ENCODE results near the gene TFR2. TPM values are rescaled to one million over a fixed set of nuclear protein-coding genes. Genes with fewer than 3 reads are reported as not detected.

Gene TFR2
- total and polyA plus RNA-seq, 9 of the 15 experiments (the other 6 are each of a cell fraction or from before 2014, with no cell fraction given), result 3.8 to 123 (median 51.1) TPM

GRCh38 chr7:100586266-100587025 lies 54.9 kb downstream of the TFR2 start, which contains the start of gene FBXO24 (continued):
- TF ChIP-seq ZNF395 (CRISPR knock-in tag; IDR thresholded peaks at IDR 0.05) (no peak), EHMT2 (IDR thresholded peaks at IDR 0.05) (no peak), SUPT5H (IDR thresholded peaks at IDR 0.05) (peak; percentile 18), SREBF1 (IDR thresholded peaks at IDR 0.05; ENCODE audit: borderline replicate concordance, low read depth, low read length) (0 out of 2 replicates have a peak, but pooled peaks have one; percentile 11), DLX4 (CRISPR knock-in tag; IDR thresholded peaks at IDR 0.05) (no peak), HIVEP1 (CRISPR knock-in tag; IDR thresholded peaks at IDR 0.05) (no peak), SMAD3 (CRISPR knock-in tag; conservative IDR thresholded peaks at IDR 0.05) (no peak), TSC22D4 (tag; IDR thresholded peaks at IDR 0.05) (no peak), NCOA4 (IDR thresholded peaks at IDR 0.05; ENCODE audit: partially characterized antibody) (no peak), STAT5A (IDR thresholded peaks at IDR 0.05; ENCODE audit: borderline replicate concordance, low read length) (no peak), ZBED1 (IDR thresholded peaks at IDR 0.05) (no peak), GATAD2B (IDR thresholded peaks at IDR 0.05; ENCODE audit: borderline replicate concordance) (no peak), KHSRP (IDR thresholded peaks at IDR 0.05) (no peak), PRDM10 (IDR thresholded peaks at IDR 0.05; ENCODE audit: partially characterized antibody) (peak; percentile 99), ZMIZ1 (IDR thresholded peaks at IDR 0.05; ENCODE audit: low read depth in 2 of 2, low read length in 2 of 2) (0 out of 4 replicates have a peak, but pooled peaks of 1 of the 2 experiments have one; percentile 43), SRSF9 (IDR thresholded peaks at IDR 0.05; ENCODE audit: borderline replicate concordance, low read depth, low read length) (no peak), THRAP3 (IDR thresholded peaks at IDR 0.05; ENCODE audit: borderline replicate concordance) (no peak), TFAP4 (CRISPR knock-in tag; IDR thresholded peaks at IDR 0.05; ENCODE audit: borderline replicate concordance) (peak; percentile 98)

Data from K562 (cell line).